GM21381 (cell line): ENCODE measurements around the gene PLB1.

Source experiments
- ATAC-seq: cut with Tn5 transposase; IDR thresholded peaks from one replicate; pipeline ENCODE4 v1.9.1; 2021; ENCODE audit warnings: mild to moderate bottlenecking, moderate library complexity; ENCODE audit not compliant: unreplicated experiment

The PLB1 gene

GRCh38 chr2:28681606-28682005 is 185.7 kb downstream of the PLB1 start:
- ATAC-seq = no peak

DNA sequence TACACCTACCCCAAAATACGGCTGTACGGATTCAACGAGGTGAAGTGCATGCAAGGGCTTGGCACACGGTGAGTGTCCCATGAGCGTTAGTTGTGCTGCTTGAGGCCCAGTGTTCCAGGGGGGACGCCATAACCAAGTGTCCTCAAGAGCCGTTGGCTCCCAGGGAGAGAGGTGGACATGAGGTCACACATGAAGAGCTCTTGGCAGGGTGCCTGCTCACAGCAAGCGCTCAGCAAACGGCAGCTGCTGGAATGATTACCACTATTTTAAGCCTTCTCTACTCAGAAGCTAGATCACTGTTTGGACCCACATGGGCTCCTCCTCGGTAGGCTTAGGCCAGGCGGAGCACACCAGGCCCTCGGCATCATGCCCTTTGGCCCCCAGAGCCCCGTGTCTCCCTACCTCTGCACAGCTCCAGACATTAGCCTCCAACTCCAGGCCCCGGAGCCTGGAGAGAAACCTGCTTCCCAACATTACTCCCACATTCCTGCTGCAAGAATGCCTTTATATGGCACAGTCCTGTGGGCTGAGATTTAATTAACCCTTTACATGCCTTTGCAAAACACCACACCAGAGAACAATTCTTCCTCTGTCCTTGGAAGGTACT is 187.3 kb downstream of the PLB1 start:
- ATAC-seq = no peak

DNA sequence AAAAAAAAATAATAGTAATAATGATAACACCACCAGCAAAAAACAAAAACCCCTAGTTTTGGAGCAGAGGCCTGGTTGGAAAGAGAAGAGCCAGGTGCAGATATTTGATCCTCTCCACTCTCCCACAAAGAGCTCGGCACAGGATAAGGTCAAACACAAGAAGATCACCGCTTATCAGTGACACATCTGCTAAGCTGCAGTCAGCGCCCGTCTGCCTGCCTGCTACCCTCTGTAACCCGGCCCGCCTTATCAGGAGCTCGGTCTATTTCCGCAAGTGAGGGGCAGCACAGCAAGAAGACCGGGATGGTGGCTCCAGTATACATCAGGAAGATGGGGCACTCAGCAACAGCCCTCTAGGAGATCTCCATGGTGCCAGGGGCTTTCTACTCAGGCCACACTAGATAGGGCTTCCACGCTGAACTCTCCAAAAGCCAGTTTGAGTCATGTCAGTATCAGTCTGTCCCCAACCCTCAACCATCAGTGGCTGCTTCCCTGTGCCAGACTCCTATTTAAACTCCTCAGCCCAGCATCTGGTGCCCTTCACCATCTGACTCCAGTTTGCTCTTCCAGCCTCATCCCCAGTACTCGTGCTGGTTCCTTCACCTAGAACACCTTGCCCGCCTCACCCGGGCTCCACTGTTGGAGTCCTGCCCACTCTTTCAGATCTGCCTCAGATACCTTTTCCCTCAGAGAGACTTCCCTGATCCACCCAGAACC is 188.4 kb downstream of the PLB1 start:
- no peak for ATAC-seq

DNA sequence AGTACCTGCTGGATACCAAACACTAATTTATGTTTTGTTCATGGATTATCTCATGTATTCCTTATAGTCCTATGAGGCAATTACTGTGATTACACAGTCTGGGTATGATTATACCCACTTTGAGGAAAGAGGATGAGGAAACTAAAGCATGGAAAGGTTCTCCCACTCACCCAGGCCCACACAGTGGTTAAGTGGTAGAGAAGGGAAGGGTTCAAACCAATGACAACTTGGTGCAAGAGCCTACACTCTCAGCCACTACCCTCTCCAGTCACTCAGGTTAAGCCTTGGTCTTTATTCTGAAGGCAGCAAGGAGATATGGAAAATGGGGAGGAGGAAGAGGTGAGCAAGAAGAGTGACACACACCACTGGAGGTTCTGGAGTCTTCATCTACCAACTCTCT is 191.3 kb downstream of the PLB1 start:
- no peak for ATAC-seq

- ATAC-seq = no peak
Measured at GRCh38 chr2:28687640-28688385, 192.0 kb downstream of the PLB1 start.

GRCh38 chr2:28688818-28689217 is 193.0 kb downstream of the PLB1 start:
- ATAC-seq = no peak

DNA sequence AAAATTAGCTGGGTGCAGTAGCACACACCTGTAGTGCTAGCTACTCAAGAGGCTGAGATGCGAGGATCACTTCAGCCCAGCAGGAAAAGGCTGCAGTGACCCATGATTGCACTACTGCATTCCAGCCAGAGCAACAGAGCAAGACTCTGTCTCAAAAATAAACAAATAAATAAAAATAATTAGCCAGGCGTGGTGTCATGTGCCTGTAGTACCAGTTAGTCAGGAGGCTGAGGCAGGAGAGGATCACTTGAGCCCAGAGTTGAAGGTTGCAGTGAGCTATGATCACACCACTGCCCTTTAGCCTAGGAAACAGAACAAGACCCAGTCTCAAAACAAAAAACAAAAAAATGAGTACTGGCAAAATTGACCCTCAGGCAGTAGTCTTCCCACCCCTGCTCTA is 193.9 kb downstream of the PLB1 start:
- no peak for ATAC-seq

- no peak for ATAC-seq
Measured at GRCh38 chr2:28692411-28692810, 196.6 kb downstream of the PLB1 start.

GRCh38 chr2:28693223-28693622 is 197.4 kb downstream of the PLB1 start:
- ATAC-seq = no peak
